Measurements from ENCODE around the gene KIAA0319L. TPM values are rescaled to one million over a fixed set of nuclear protein-coding genes. Genes with fewer than 3 reads are reported as not detected.

Gene KIAA0319L
- total RNA-seq = 10 to 100 TPM; 33.4 to 60.9 (median 44.9) TPM

DNA sequence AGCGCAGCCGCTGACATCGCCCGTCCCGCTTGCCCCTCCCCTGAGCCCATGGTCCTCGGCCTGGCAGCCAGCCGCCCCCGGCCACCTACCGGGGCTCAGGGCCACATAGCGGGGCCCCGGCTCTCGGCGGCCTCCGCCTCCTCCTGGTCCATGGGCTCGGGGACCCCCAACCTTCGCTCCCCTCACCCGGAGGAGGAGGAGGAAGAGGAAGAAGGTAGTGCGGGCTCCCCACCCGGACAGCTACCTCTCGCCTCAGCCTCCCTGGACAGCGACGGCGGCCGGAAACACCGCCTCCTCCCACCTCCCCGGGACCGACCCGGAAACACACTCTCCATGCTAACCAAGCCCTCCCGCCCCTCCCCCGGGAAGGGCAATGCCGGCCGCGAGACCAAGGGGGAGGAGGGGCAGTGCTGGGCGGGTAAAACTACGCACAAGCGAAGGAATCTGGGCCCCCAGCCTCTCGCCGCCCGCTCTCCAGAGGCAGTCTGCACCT, at the start of gene KIAA0319L:
Gene KIAA0319L, minus strand, starts transcription at position 286 of the 493 bp plus-strand sequence. CDS start 2,912 bp downstream, outside the sequence.
- H3K4me3 ChIP-seq (ENCODE audit: low read depth, poor library complexity, severe bottlenecking) = peak within 1 kb of the TSS; percentile 83
- intact Hi-C loops (cut with DNase I; ENCODE audit: low total_unique reads) = no loop called here
- WGBS, 2 donors = 2% methylated on average over 36 of the region's 39 CpGs; no CpG with 5 or more reads in 1 of the 2 donors
- DNase-seq (ENCODE audit: low spot score in 2 of 2) = no peak
- TF ChIP-seq POLR2A (IDR thresholded peaks at IDR 0.05) = no peak

- intact Hi-C loops (cut with DNase I; ENCODE audit: low total_unique reads) = no loop called here
- no peak for DNase-seq (ENCODE audit: low spot score in 2 of 2)
- H3K4me3 ChIP-seq (ENCODE audit: low read depth, poor library complexity, severe bottlenecking) = no peak overlapping the region
- 84 to 88% methylated on average over 4 of the region's 4 CpGs for WGBS, 2 donors
- TF ChIP-seq POLR2A (IDR thresholded peaks at IDR 0.05) (no peak), CTCF (IDR thresholded peaks at IDR 0.05) (no peak)
These were observed 48.6 kb upstream of the KIAA0319L start for GRCh38 chr1:35605867-35606182.

DNA sequence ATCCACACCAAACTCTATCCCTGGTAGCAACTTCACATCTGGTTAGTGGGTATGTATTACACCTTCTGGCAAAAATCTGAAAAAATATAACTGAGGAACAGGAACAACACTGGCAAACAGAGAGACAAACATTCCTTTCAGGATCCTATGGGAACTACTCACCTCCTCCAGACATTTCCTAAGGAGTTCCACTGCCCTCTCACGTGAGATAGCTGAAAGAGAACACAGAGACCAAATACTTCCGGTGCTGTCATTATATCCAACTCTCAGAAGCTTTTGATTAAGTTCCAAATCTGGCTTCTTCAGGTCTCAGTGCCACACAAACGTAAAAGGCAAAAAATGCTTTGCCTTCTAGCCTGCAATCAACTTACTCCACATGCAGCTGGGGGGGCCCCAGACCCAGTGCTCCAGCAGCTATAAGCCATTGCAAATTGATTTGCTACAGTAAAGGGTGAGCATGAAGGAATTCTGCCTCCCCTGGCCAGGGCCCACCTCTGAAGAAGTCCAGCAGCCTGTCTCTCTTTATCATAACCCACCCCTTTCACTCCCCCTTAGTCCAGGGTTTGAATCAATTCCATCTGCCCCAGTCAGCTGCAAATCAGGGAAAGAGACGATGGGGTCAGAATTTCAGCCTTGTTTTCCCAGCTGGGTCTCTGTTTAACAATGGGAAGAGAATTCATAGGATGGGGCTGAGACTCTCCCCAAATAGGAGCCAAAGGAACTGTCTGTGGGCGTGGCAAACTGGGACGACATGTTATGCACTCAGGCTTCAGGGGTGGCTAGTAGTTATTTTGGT, 48.1 kb upstream of the KIAA0319L start:
- DNase-seq (ENCODE audit: low spot score in 2 of 2) = no peak
- intact Hi-C loops (cut with DNase I; ENCODE audit: low total_unique reads) = no loop called here
- 82% methylated on average over 6 of the region's 6 CpGs for WGBS, 2 donors
- TF ChIP-seq CTCF (IDR thresholded peaks at IDR 0.05) = no peak
- no peak for TF ChIP-seq POLR2A (IDR thresholded peaks at IDR 0.05)
- no peak overlapping the region for H3K4me3 ChIP-seq (ENCODE audit: low read depth, poor library complexity, severe bottlenecking)

DNA sequence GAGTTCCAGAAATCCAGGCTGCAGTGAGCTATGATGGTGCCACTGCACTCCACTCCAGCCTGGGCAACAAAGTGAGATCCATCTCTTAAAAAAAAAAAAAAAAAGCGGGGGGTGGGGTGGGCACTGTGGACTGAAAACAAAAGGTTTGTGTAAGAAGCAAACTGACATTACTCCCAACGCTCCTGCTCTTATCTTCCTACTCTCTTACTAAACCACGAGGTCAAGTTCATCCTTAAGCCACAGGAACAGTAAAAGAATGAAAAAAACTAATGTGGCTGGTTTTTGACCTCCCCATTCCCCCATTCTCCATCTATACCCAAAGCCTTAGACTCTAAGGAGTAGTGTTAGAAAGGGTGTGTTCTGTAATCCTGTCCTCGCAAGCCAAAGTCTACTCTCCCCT, 46.7 kb upstream of the KIAA0319L start:
- intact Hi-C loops (cut with DNase I; ENCODE audit: low total_unique reads) = no loop called here
- TF ChIP-seq CTCF (IDR thresholded peaks at IDR 0.05) = no peak
- no peak for TF ChIP-seq POLR2A (IDR thresholded peaks at IDR 0.05)
- no peak overlapping the region for H3K4me3 ChIP-seq (ENCODE audit: low read depth, poor library complexity, severe bottlenecking)
- 90 to 91% methylated on average over 4 of the region's 4 CpGs for WGBS, 2 donors
- no peak for DNase-seq (ENCODE audit: low spot score in 2 of 2)

GRCh38 chr1:35603468-35603867, 46.3 kb upstream of the KIAA0319L start:
- H3K4me3 ChIP-seq (ENCODE audit: low read depth, poor library complexity, severe bottlenecking) = no peak overlapping the region
- no peak for DNase-seq (ENCODE audit: low spot score in 2 of 2)
- intact Hi-C loops (cut with DNase I; ENCODE audit: low total_unique reads) = no loop called here
- TF ChIP-seq POLR2A (IDR thresholded peaks at IDR 0.05) (no peak), CTCF (IDR thresholded peaks at IDR 0.05) (no peak)
- 72 to 73% methylated on average over 3 of the region's 3 CpGs for WGBS, 2 donors

GRCh38 chr1:35600593-35600992, 43.4 kb upstream of the KIAA0319L start:
- 73 to 80% methylated on average over 3 of the region's 3 CpGs for WGBS, 2 donors
- no peak overlapping the region for H3K4me3 ChIP-seq (ENCODE audit: low read depth, poor library complexity, severe bottlenecking)
- intact Hi-C loops (cut with DNase I; ENCODE audit: low total_unique reads) = no loop called here
- DNase-seq (ENCODE audit: low spot score in 2 of 2) = no peak
- TF ChIP-seq CTCF (IDR thresholded peaks at IDR 0.05) = no peak
- TF ChIP-seq POLR2A (IDR thresholded peaks at IDR 0.05) = no peak
